Endothelial cell of umbilical vein (primary cell): ENCODE data around the gene AS3MT. TPM values are rescaled to one million over a fixed set of nuclear protein-coding genes. Genes with fewer than 3 reads are reported as not detected.
"Not testable (repeated sequence)": the region's sequence is repeated elsewhere in the genome, so short reads cannot be mapped to it uniquely, and the experiment has no call there.

ENCODE experiments used
- Bru-seq: library from RNA; stranded (reverse); fragments of 400-500 nt; gene quantifications from one replicate; lab custom pipeline; 2021; lab: Mats Ljungman, UMichigan
- BruChase-seq, 2 experiments: library from RNA; stranded (reverse); fragments of 400-500 nt; gene quantifications; one replicate each; lab custom pipeline; 2021; lab: Mats Ljungman, UMichigan
- BruUV-seq: library from RNA; stranded (reverse); fragments of 400-500 nt; replicated peaks from 2 replicates; lab custom pipeline; 2021; lab: Mats Ljungman, UMichigan
- CTCF ChIA-PET: fragments of 300-600, 350-600 bp; sonication (Branson Sonifier 250); formaldehyde crosslinking; loops from one replicate; lab custom pipeline; 2021; ENCODE audit warnings: antibody characterized with exemption, inconsistent platforms; lab: Charles Lee
- POLR2A ChIA-PET: fragments of 300-600, 350-600 bp; sonication (Branson Sonifier 250); formaldehyde crosslinking; loops from one replicate; lab custom pipeline; 2021; ENCODE audit warnings: antibody characterized with exemption, inconsistent platforms; lab: Charles Lee
- DNase-seq: peaks from one replicate; pipeline ENCODE4 v3.0.0-alpha.2; 2011; ENCODE audit warnings: low read depth, low spot score
- FAIRE-seq: peaks from 2 replicates; lab custom pipeline; 2011; peaks lifted over from hg19 to GRCh38; lab: Jason Lieb, UNC
- H2AFZ ChIP-seq: 2 replicates; pipeline ENCODE4 v1.6.0; 2012; ENCODE audit warnings: low read depth, low read length, control low read depth, inconsistent platforms
- H3K27ac ChIP-seq: 2 replicates; pipeline ENCODE4 v1.5.1; 2011; ENCODE audit warnings: low read depth, mild to moderate bottlenecking, control low read depth, low read length, moderate library complexity; ENCODE audit not compliant: insufficient read depth
- H3K27me3 ChIP-seq, 2 experiments: 2 replicates each; pipeline versions ENCODE4 v1.6.0 to v1.6.1; 2011; ENCODE audit warnings: low read length in 2 of 2, mixed read lengths in 1 of 2; ENCODE audit not compliant: control insufficient read depth in 2 of 2, insufficient read depth in 2 of 2
- H3K36me3 ChIP-seq, 2 experiments: 2 replicates in 1 of 2; 3 replicates in 1 of 2; pipeline ENCODE4 v1.5.1; 2011; ENCODE audit warnings: low read length in 2 of 2, mild to moderate bottlenecking in 1 of 2, moderate library complexity in 1 of 2; ENCODE audit not compliant: control insufficient read depth in 2 of 2, insufficient read depth in 2 of 2; ENCODE audit errors: extremely low read depth in 1 of 2
- H3K4me1 ChIP-seq: 3 replicates; pipeline ENCODE4 v1.5.1; 2011; ENCODE audit warnings: mild to moderate bottlenecking, low read length; ENCODE audit not compliant: control insufficient read depth, insufficient read depth; ENCODE audit errors: extremely low read depth
- H3K4me2 ChIP-seq: 2 replicates; pipeline ENCODE4 v1.6.1; 2011; ENCODE audit warnings: low read length, control low read depth, mixed read lengths; ENCODE audit not compliant: insufficient read depth
- H3K4me3 ChIP-seq, 3 experiments: fragments of 200-600 bp in 1 of 3; sonication (generic), shearing (Covaris generic) in 1 of 3; replicated peaks in 1 of 3; 2 replicates each; pipeline ENCODE4 v1.5.1; 2011 to 2016; ENCODE audit warnings: control low read depth in 3 of 3, low read length in 3 of 3, mild to moderate bottlenecking in 2 of 3, inconsistent platforms in 1 of 3, low read depth in 1 of 3, moderate library complexity in 1 of 3; ENCODE audit not compliant: insufficient read depth in 1 of 3
- H3K79me2 ChIP-seq: 2 replicates; pipeline ENCODE4 v1.6.0; 2012; ENCODE audit warnings: low read length, inconsistent platforms; ENCODE audit not compliant: control insufficient read depth, insufficient read depth
- H3K9ac ChIP-seq: replicated peaks from 2 replicates; pipeline ENCODE3; 2011; ENCODE audit warnings: low read length, control low read depth; ENCODE audit not compliant: insufficient read depth; ENCODE audit errors: extremely low read depth
- H3K9me1 ChIP-seq: replicated peaks from 3 replicates; pipeline ENCODE4 v1.6.0; 2011; ENCODE audit warnings: mild to moderate bottlenecking, low read length; ENCODE audit not compliant: control insufficient read depth, insufficient read depth; ENCODE audit errors: extremely low read depth
- H3K9me3 ChIP-seq: replicated peaks from 2 replicates; pipeline ENCODE4 v1.5.1; 2012; ENCODE audit warnings: low read length, inconsistent platforms; ENCODE audit not compliant: control insufficient read depth, insufficient read depth
- H4K20me1 ChIP-seq: replicated peaks from 2 replicates; pipeline ENCODE3; 2011; ENCODE audit warnings: mild to moderate bottlenecking, low read length; ENCODE audit not compliant: control insufficient read depth, insufficient read depth; ENCODE audit errors: extremely low read depth
- CTCF ChIP-seq, 2 donors: IDR thresholded peaks; 1 replicate in 1 of 2; 2 replicates in 1 of 2; pipeline ENCODE4 v1.5.1; 2011; ENCODE audit warnings: low read length in 2 of 2, mild to moderate bottlenecking in 2 of 2, moderate library complexity in 2 of 2, control low read depth in 1 of 2, inconsistent platforms in 1 of 2, low read depth in 1 of 2; ENCODE audit not compliant: insufficient read depth in 1 of 2; ENCODE audit errors: extremely low read depth in 1 of 2
- EZH2 ChIP-seq: IDR thresholded peaks from 2 replicates; pipeline ENCODE4 v1.6.1; 2012; ENCODE audit warnings: borderline replicate concordance, low read depth, mild to moderate bottlenecking, moderate library complexity, low read length, inconsistent platforms; ENCODE audit not compliant: severe bottlenecking
- FOS ChIP-seq: IDR thresholded peaks from 2 replicates; pipeline ENCODE4 v1.6.1; 2011; ENCODE audit warnings: mild to moderate bottlenecking, low read length, moderate library complexity, borderline replicate concordance; ENCODE audit not compliant: insufficient read depth
- GATA2 ChIP-seq: IDR thresholded peaks from 2 replicates; pipeline ENCODE4 v1.7.0; 2011; ENCODE audit warnings: low read depth, mild to moderate bottlenecking, moderate library complexity, mixed read lengths, low read length; ENCODE audit not compliant: insufficient read length, insufficient read depth
- JUN ChIP-seq: IDR thresholded peaks from 2 replicates; pipeline ENCODE4 v1.6.1; 2011; ENCODE audit warnings: borderline replicate concordance, low read depth; ENCODE audit not compliant: insufficient read length, insufficient read depth
- MAX ChIP-seq: IDR thresholded peaks from 2 replicates; pipeline ENCODE4 v1.6.1; 2011; ENCODE audit not compliant: insufficient read depth, insufficient read length
- MYC ChIP-seq: IDR thresholded peaks from one replicate; pipeline ENCODE4 v1.6.1; 2011; ENCODE audit warnings: mild to moderate bottlenecking, low read depth, low read length
- POLR2A ChIP-seq: IDR thresholded peaks from 2 replicates; pipeline ENCODE4 v1.6.1; 2012; ENCODE audit warnings: low read depth, mild to moderate bottlenecking, control low read depth, low read length
- POLR2AphosphoS5 ChIP-seq: IDR thresholded peaks from 2 replicates; pipeline ENCODE4 v1.6.1; 2012; ENCODE audit warnings: low read depth, mild to moderate bottlenecking, control low read depth, low read length, moderate library complexity; ENCODE audit not compliant: insufficient read depth
- dilution Hi-C: fragments of 300-500 bp; cut with MboI; formaldehyde crosslinking; loops from one replicate; pipeline ENCODE4 v1.15.0; 2019; ENCODE audit warnings: low sequenced_read_pairs; ENCODE audit not compliant: extremely low pct_ligation_motif_present
- intact Hi-C: fragments of 100-400 bp; cut with micrococcal nuclease; formaldehyde crosslinking; loops from one replicate; pipeline ENCODE4 v1.10.0; 2022
- long read RNA-seq: library from polyadenylated mRNA; stranded (forward); transcript quantifications from one replicate; pipeline ENCODE4 v2.0.0, GENCODE V29; 2021
- polyA minus RNA-seq, 3 experiments: library from RNA; depleted of rRNA, polyadenylated mRNA; stranded (reverse); fragments of >200 nt; gene quantifications; 1 replicate in 1 of 3; 2 replicates in 2 of 3; pipeline ENCODE4 v1.2.3, GENCODE V29; 2011
- polyA plus RNA-seq, 4 experiments: library from polyadenylated mRNA; depleted of rRNA in 3 of 4; stranded (reverse) in 3 of 4; unstranded in 1 of 4; fragments of >200 nt; gene quantifications; 2 replicates each; pipeline versions ENCODE4 v1.2.1 to v1.2.3, GENCODE V29; 2011 to 2012; ENCODE audit warnings: missing spikeins in 1 of 4
- total RNA-seq: library from RNA; stranded (reverse); gene quantifications from 2 replicates; pipeline ENCODE4 v1.2.3, GENCODE V29; 2021

AS3MT gene
- 0.95 TPM in 1 of 2 replicates, not detected in the other for total RNA-seq
- 0.72 and 1.0 TPM in 2 replicates for polyA plus RNA-seq
- polyA plus RNA-seq (2011; cell fraction: cytosol; rRNA removed), result 1.1 and 1.3 TPM in 2 replicates
- 0.78 and 1.8 TPM in 2 replicates for polyA plus RNA-seq (2011; cell fraction: nucleus; rRNA removed)
- 0.82 and 1.1 TPM in 2 replicates for polyA plus RNA-seq (2012)
- 0.72 and 1.4 TPM in 2 replicates for polyA minus RNA-seq
- polyA minus RNA-seq (2011; cell fraction: cytosol; rRNA and poly(A)+ RNA removed), result not detected
- polyA minus RNA-seq (2011; cell fraction: nucleus; rRNA and poly(A)+ RNA removed), result 0.34 and 0.58 TPM in 2 replicates
- not detected for Bru-seq, nascent RNA
- percentile 80 among the genes with signal in this experiment for BruChase-seq, experiment 1, labeled RNA remaining after a 6-hour chase
- percentile 60 among the genes with signal in this experiment for BruChase-seq, experiment 2, labeled RNA remaining after a 2-hour chase
- long read RNA-seq, result 0 reads

GRCh38 chr10:102869258-102870198, at the start of gene AS3MT:
Gene AS3MT, plus strand, starts transcription at chr10:102869470. Its CDS starts 123 bp downstream, at chr10:102869593.
- H3K9ac ChIP-seq, result no peak within 1 kb of the TSS
- no TSS peak for BruUV-seq
- no peak for FAIRE-seq
- TF ChIP-seq POLR2A (no peak), EZH2 (no peak), FOS (no peak), JUN (no peak), MAX (no peak), POLR2AphosphoS5 (no peak), GATA2 (no peak), MYC (no peak), CTCF (IDR thresholded peaks at IDR 0.05; ENCODE audit: extremely low read depth in 1 of 2, insufficient read depth in 1 of 2, low read depth in 1 of 2, low read length in 2 of 2) (no peak)
- peak within 1 kb of the TSS in 2 of 3 experiments; percentile 42 to 53 for H3K4me3 ChIP-seq
- H3K27me3 ChIP-seq, result peaks cover 2 to 5% of the 10 kb centered on the region in 2 experiments
- no peaks in the 10 kb centered on the region for H3K36me3 ChIP-seq
- H3K4me1 ChIP-seq, result peaks cover 5% of the 10 kb centered on the region
- no peaks in the 10 kb centered on the region for H3K79me2 ChIP-seq
- H3K4me2 ChIP-seq, result peak within 1 kb of the TSS; percentile 74
- no peak within 1 kb of the TSS for H3K27ac ChIP-seq
- H3K9me3 ChIP-seq, result no peaks in the 10 kb centered on the region
- dilution Hi-C loops, result no loop called here
- intact Hi-C loops, result no loop called here
- ChIA-PET CTCF (interaction anchor here (0.9 to 1.3 kb wide), 5 partner anchors 24 to 191 kb away, joined by 3 to 10 read pairs (median 3); partner anchors contain the start of gene CYP17A1), POLR2A (no interaction called here)
- H2AFZ ChIP-seq, result peak within 1 kb of the TSS; percentile 80
- H4K20me1 ChIP-seq, result no peaks in the 10 kb centered on the region
- peak; percentile 22 for DNase-seq
- no peaks in the 10 kb centered on the region for H3K9me1 ChIP-seq

GRCh38 chr10:102820008-102820407, 49.3 kb upstream of the AS3MT start:
- POLR2A ChIA-PET, FAIRE-seq, H3K4me2 ChIP-seq, H3K9me3 ChIP-seq, intact Hi-C loops, H4K20me1 ChIP-seq, H3K36me3 ChIP-seq, H3K27me3 ChIP-seq, H3K9me1 ChIP-seq, H3K79me2 ChIP-seq, dilution Hi-C loops, H2AFZ ChIP-seq, H3K9ac ChIP-seq, DNase-seq, BruUV-seq, H3K27ac ChIP-seq, H3K4me3 ChIP-seq: not testable (repeated sequence)
- peaks cover 15% of the 10 kb centered on the region for H3K4me1 ChIP-seq
- CTCF ChIA-PET, result interaction anchor here (1.1 to 2.0 kb wide), 4 partner anchors 11 to 82 kb away, joined by 3 to 10 read pairs (median 4); no protein-coding TSS in a partner anchor
